ENCODE measurements around the gene NPR1.

GRCh38 chr1:153684892-153685291, 6.4 kb downstream of the NPR1 start:
- TF ChIP-seq MAZ (IDR thresholded peaks at IDR 0.05; ENCODE audit: borderline replicate concordance, low read depth, low read length) (no peak), CTCF (conservative IDR thresholded peaks at IDR 0.05; ENCODE audit: low read depth, low read length) (no peak), BHLHE40 (IDR thresholded peaks at IDR 0.05; ENCODE audit: low read depth, low read length) (no peak), ELK1 (IDR thresholded peaks at IDR 0.05; ENCODE audit: borderline replicate concordance, low read depth, low read length) (no peak), FOS (IDR thresholded peaks at IDR 0.05; ENCODE audit: low read depth, low read length) (no peak), MAFK (IDR thresholded peaks at IDR 0.05; ENCODE audit: low read depth, low read length) (no peak), CHD1 (IDR thresholded peaks at IDR 0.05; ENCODE audit: low read depth, low read length) (no peak), RCOR1 (IDR thresholded peaks at IDR 0.05; ENCODE audit: insufficient replicate concordance, low read length) (no peak), POLR2A (IDR thresholded peaks at IDR 0.05; ENCODE audit: low read depth, low read length) (no peak)
